Body of pancreas (tissue), 4 donors: ENCODE measurements around the gene CLK1. TPM values are rescaled to one million over a fixed set of nuclear protein-coding genes. Genes with fewer than 3 reads are reported as not detected.

ENCODE experiments used
- ATAC-seq: fragments of 150-250 bp; one replicate; pipeline ENCODE4 v1.9.1; 2016
- DNase-seq, 4 donors: peaks; one replicate each; pipeline ENCODE4 v3.0.0-alpha.2; 2019
- H3K27ac ChIP-seq, 4 donors: fragments of 200-600 bp; sonication (generic); 1 replicate in 3 of 4; 2 replicates in 1 of 4; pipeline versions ENCODE4 v1.5.1 to v1.6.1; 2016 to 2019; ENCODE audit warnings: mild to moderate bottlenecking in 1 of 4, mixed read lengths in 1 of 4, moderate library complexity in 1 of 4
- H3K27me3 ChIP-seq, 2 donors: fragments of 200-600 bp; sonication (generic); one replicate each; pipeline ENCODE4 v1.6.0; 2016; ENCODE audit warnings: mild to moderate bottlenecking in 1 of 2
- H3K36me3 ChIP-seq, 2 donors: fragments of 200-600 bp; sonication (generic); replicated peaks in 1 of 2; 2 replicates each; pipeline ENCODE4 v1.5.1; 2016; ENCODE audit warnings: low read depth in 2 of 2; ENCODE audit not compliant: insufficient read depth in 1 of 2
- H3K4me1 ChIP-seq: fragments of 200-600 bp; sonication (generic); one replicate; pipeline ENCODE4 v1.6.0; 2016
- H3K4me3 ChIP-seq, 2 donors: fragments of 200-600 bp; sonication (generic); 1 replicate in 1 of 2; 2 replicates in 1 of 2; pipeline ENCODE4 v1.5.1; 2016 to 2019
- H3K9me3 ChIP-seq, 3 donors: fragments of 200-600 bp; sonication (generic); 1 replicate in 2 of 3; 2 replicates in 1 of 3; pipeline ENCODE4 v1.5.1; 2016
- POLR2A ChIP-seq, 3 donors: fragments of 450-650 bp; IDR thresholded peaks; one replicate each; pipeline ENCODE4 v1.6.1; 2016; ENCODE audit warnings: antibody characterized with exemption in 3 of 3, mild to moderate bottlenecking in 2 of 3
- WGBS, 2 donors: methylation state at CpG; one replicate each; pipeline ENCODE4 v1.1.5; 2017; 5-methylcytosine and 5-hydroxymethylcytosine counted together
- intact Hi-C: fragments of 100-400 bp; cut with DNase I; formaldehyde crosslinking; loops from one replicate; pipeline ENCODE4 v1.15.1; 2023
- total RNA-seq, 2 donors: library from RNA; depleted of rRNA; stranded (reverse); fragments of >200 nt; gene quantifications; one replicate each; pipeline ENCODE4 v1.1.0, GENCODE V29; 2016
- TF ChIP-seq, protein P1 (sequence below), 7 experiments: fragments of 450-650 bp in 4 of 7; fragments of 200-600 bp in 3 of 7; sonication (generic) in 3 of 7; IDR thresholded peaks; one replicate each; pipeline ENCODE4 v1.5.1; 2016 to 2019; ENCODE audit warnings: antibody characterized with exemption in 7 of 7

Gene CLK1
- total RNA-seq, 2 donors from 2014 or later: 143 to 151 TPM

DNA sequence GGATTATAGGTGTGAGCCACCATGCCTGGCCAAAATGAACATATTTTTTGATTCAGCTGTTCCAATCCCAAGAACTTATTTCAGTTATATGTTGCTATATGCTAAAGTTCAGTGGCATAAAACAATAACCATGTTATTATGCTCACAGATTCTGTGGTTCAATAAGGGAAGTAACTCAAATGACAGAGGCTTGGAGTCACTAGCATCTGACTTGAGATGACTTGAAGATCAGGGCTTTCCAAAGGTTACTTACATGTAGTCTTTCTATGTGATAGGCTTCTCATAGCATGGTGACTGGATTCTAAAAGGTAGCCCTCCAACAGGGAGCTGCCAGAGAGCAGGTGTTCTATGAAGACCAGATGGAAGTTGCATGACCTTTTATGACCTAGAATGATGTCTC lies 17.2 kb downstream of the CLK1 start:
- H3K36me3 ChIP-seq: peaks cover 0 to 11% of the 10 kb centered on the region in 2 donors
- no peak for ATAC-seq
- H3K27ac ChIP-seq: no peak overlapping the region
- TF ChIP-seq, protein P1, sequence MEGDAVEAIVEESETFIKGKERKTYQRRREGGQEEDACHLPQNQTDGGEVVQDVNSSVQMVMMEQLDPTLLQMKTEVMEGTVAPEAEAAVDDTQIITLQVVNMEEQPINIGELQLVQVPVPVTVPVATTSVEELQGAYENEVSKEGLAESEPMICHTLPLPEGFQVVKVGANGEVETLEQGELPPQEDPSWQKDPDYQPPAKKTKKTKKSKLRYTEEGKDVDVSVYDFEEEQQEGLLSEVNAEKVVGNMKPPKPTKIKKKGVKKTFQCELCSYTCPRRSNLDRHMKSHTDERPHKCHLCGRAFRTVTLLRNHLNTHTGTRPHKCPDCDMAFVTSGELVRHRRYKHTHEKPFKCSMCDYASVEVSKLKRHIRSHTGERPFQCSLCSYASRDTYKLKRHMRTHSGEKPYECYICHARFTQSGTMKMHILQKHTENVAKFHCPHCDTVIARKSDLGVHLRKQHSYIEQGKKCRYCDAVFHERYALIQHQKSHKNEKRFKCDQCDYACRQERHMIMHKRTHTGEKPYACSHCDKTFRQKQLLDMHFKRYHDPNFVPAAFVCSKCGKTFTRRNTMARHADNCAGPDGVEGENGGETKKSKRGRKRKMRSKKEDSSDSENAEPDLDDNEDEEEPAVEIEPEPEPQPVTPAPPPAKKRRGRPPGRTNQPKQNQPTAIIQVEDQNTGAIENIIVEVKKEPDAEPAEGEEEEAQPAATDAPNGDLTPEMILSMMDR (IDR thresholded peaks at IDR 0.05): no peak
- intact Hi-C loops: no loop called here
- no peaks in the 10 kb centered on the region for H3K9me3 ChIP-seq
- no peak for DNase-seq
- H3K4me1 ChIP-seq: no peaks in the 10 kb centered on the region
- H3K4me3 ChIP-seq: no peak overlapping the region
- no peaks in the 10 kb centered on the region for H3K27me3 ChIP-seq

DNA sequence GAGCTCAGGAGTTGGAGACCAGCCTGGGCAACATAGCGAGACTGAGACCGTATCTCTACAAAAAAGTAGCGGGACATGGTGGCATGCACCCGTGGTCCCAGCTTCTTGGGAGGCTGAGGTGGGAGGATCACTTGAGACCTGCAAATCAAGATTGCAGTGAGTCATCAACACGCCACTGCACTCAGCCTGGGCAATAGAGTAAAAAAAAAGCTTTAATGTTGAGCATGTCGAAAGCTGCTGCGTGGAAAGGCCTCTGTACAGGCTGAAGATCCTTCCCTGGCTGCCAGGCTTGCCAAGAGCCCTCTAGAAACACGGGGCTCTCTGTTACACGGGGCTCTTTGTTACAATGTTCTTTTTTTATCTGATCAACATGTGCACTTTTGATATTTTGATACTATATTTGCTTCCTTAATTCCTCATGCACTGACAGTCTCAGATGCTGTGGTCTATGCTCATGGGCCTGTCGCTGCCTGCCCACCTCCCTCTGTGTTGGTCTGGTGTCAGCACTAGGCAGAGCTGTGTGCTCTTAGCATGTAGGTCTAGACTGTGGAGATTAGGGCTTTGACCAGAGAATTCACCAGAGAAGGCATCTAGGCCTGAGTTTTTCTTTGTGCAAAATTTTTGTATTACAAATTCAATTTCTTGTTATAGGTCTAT lies 18.7 kb downstream of the CLK1 start:
- no peak overlapping the region for H3K27ac ChIP-seq
- no peaks in the 10 kb centered on the region for H3K36me3 ChIP-seq
- ATAC-seq (no peak), DNase-seq (no peak)
- intact Hi-C loops: no loop called here
- TF ChIP-seq, protein P1 (IDR thresholded peaks at IDR 0.05): no peak
- TF ChIP-seq POLR2A (IDR thresholded peaks at IDR 0.05): no peak
- H3K4me1 ChIP-seq: no peaks in the 10 kb centered on the region
- H3K9me3 ChIP-seq: no peaks in the 10 kb centered on the region
- no peaks in the 10 kb centered on the region for H3K27me3 ChIP-seq
- 86 to 94% methylated on average over 8 to 10 of the region's 10 CpGs for WGBS, 2 donors
- no peak overlapping the region for H3K4me3 ChIP-seq

DNA sequence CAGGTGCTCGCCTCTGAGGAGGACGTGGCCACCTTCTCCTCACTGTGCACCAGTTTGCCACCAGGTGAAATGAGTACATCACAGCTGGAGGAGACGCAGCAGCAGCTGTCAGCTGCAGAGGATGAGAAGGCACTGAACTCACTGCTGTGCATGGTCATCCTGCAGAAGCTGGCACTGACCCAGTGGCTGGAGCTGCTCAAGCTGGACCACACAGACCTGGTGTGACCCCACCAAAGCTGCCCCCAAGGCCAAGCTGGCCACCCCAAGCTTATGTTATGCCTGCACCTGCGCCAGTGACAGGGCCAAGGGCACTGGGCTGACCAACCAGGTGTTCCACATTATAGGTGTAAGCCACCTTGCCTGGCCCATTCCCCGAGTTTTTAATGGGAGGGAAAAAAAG lies 19.3 kb downstream of the CLK1 start:
- 73 to 76% methylated on average over 3 to 4 of the region's 5 CpGs for WGBS, 2 donors
- H3K4me1 ChIP-seq: no peaks in the 10 kb centered on the region
- no peaks in the 10 kb centered on the region for H3K36me3 ChIP-seq
- no peaks in the 10 kb centered on the region for H3K27me3 ChIP-seq
- ATAC-seq (no peak), DNase-seq (no peak)
- no peak overlapping the region for H3K27ac ChIP-seq
- H3K9me3 ChIP-seq: no peaks in the 10 kb centered on the region
- TF ChIP-seq, protein P1 (IDR thresholded peaks at IDR 0.05): no peak
- TF ChIP-seq POLR2A (IDR thresholded peaks at IDR 0.05): no peak
- intact Hi-C loops: no loop called here
- no peak overlapping the region for H3K4me3 ChIP-seq

DNA sequence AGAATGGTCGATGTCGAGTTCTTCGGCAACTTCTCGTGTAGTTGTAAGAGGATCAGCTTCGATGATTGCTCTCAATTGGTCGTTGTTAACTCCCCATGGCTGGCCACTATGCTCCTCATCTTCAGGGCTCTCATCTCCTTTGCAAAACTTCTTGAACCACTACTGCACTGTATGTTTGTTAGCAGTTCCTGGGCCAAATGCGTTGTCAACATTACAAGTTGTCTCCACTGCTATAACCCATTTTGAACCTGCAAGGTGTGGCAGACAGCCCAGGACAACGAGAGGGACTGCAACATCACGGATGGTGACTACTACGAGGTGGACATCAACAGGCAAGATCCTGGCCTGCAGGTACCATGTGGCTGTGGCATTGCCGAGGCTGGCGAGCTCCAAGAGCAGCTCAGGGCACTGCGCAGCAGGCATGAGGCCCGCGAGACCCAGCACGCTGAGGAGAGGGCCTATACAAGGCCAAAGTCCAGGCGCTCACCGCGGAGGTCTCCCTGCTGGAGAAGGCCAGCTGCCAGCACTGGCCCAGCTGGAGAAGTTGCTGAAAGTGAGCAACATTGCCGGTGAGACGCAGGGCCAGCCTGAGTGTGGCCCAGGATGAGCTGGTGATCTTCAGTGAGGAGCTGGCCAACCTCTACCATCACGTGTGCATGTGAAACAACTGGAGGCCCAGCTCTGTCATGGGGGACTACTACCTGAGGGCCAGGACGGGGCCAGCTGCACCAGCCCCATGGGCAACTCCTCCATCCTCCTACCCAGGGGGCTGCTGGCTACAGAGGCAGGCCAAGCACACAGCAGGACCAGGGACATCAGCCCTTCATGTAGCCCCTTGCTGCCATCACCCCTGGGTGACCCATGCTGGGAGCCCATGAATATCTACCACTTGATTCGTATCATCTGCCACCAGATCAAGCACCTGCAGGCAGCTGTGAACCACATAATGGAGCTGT lies 20.2 kb downstream of the CLK1 start:
- H3K4me3 ChIP-seq: no peak overlapping the region
- TF ChIP-seq, protein P1 (IDR thresholded peaks at IDR 0.05): no peak
- no peak for TF ChIP-seq POLR2A (IDR thresholded peaks at IDR 0.05)
- H3K36me3 ChIP-seq: no peaks in the 10 kb centered on the region
- H3K27ac ChIP-seq: no peak overlapping the region
- no peaks in the 10 kb centered on the region for H3K27me3 ChIP-seq
- ATAC-seq (no peak), DNase-seq (no peak)
- H3K9me3 ChIP-seq: no peaks in the 10 kb centered on the region
- 86% methylated on average over 10 to 24 of the region's 24 CpGs for WGBS, 2 donors
- H3K4me1 ChIP-seq: no peaks in the 10 kb centered on the region
- intact Hi-C loops: no loop called here
